HT1080 (cell line): ENCODE measurements around the gene ZNF18. TPM values are rescaled to one million over a fixed set of nuclear protein-coding genes. Genes with fewer than 3 reads are reported as not detected.

ENCODE experiments used
- small RNA-seq: library from RNA; depleted of rRNA; stranded (forward); fragments of <200 nt; gene quantifications from one replicate; pipeline ENCODE3, GENCODE V24; 2014
- total RNA-seq: library from RNA; depleted of rRNA; stranded (reverse); fragments of >200 nt; shearing (Covaris generic); gene quantifications from 2 replicates; pipeline ENCODE4 v1.2.3, GENCODE V29; 2014; rRNA removed

ZNF18 gene
- total RNA-seq, 1 experiment from 2014 or later = 5.7 TPM

Small RNA genes within 50 kb of the gene (small RNA-seq; reads per million reads assigned to genes)
- not detected for gene RNU11-2P

Other genes starting within 250 kb of the ZNF18 start
- gene MAP2K4, start 23.4 kb upstream of the ZNF18 start, total RNA-seq = 18.7 and 22.9 TPM in 2 replicates